ENCODE data around the gene MIEN1.

The MIEN1 gene

GRCh38 chr17:39687101-39687545, 43.2 kb downstream of the MIEN1 start:
- ChIA-PET CTCF (interaction anchor here (0.7 to 3.0 kb wide), 4 partner anchors 9 to 65 kb away, joined by 3 to 15 read pairs (median 7); partner anchors contain the start of gene PNMT), POLR2A (no interaction called here)
- TF ChIP-seq, protein P1, sequence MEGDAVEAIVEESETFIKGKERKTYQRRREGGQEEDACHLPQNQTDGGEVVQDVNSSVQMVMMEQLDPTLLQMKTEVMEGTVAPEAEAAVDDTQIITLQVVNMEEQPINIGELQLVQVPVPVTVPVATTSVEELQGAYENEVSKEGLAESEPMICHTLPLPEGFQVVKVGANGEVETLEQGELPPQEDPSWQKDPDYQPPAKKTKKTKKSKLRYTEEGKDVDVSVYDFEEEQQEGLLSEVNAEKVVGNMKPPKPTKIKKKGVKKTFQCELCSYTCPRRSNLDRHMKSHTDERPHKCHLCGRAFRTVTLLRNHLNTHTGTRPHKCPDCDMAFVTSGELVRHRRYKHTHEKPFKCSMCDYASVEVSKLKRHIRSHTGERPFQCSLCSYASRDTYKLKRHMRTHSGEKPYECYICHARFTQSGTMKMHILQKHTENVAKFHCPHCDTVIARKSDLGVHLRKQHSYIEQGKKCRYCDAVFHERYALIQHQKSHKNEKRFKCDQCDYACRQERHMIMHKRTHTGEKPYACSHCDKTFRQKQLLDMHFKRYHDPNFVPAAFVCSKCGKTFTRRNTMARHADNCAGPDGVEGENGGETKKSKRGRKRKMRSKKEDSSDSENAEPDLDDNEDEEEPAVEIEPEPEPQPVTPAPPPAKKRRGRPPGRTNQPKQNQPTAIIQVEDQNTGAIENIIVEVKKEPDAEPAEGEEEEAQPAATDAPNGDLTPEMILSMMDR (IDR thresholded peaks at IDR 0.05; ENCODE audit: control extremely low read depth, extremely low read depth, low read depth, missing control alignments): no peak
- DNase-seq (ENCODE audit: extremely low spot score): no peak

DNA sequence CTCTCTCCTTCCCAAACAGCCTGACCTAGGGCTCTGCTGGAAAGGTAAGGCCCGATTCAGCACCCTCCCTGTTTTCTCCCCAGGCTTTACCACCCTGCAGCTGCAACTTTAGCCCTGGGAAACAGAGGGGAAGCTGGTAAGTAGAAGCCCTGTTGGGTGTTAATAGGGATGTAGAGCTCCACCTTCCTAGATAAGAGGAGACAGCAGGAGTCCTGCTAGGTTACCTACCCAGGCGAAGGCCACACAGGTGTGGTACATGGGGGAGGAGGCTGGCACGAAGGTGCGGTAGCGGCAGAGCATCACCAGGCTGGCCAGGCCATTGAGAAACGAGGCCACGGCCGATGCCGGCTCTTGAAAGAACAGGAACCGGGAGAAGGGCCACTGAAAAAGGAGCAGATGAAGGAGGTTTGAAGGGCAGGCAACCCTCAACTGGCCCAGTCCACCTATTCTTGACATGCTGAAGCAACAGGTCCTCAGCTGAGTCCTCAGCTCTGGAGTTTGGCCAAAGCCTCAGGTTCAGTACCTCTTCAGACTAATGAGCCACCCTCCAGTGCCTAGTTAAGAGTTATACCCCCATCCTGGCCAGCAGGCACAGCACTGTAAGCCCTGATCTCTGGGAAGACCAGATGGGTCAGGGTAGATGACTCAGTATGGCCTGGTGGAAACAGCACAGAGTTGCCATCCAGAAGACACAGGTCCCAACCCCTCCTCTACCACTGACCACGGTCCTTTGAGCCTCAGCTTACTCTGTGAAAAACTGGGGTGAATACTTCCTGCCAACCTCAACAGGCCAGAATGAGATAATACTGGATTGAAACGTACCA, 45.8 kb downstream of the MIEN1 start:
- ChIA-PET POLR2A (no interaction called here), CTCF (interaction anchor here (1.2 to 1.5 kb wide), 2 partner anchors 11 to 14 kb away, joined by 4 to 5 read pairs; no protein-coding TSS in a partner anchor)
- DNase-seq (ENCODE audit: extremely low spot score): no peak
- TF ChIP-seq, protein P1 (IDR thresholded peaks at IDR 0.05; ENCODE audit: control extremely low read depth, extremely low read depth, low read depth, missing control alignments): no peak

GRCh38 chr17:39683295-39683939, 46.9 kb downstream of the MIEN1 start:
- POLR2A ChIA-PET: no interaction called here
- TF ChIP-seq, protein P1 (IDR thresholded peaks at IDR 0.05; ENCODE audit: control extremely low read depth, extremely low read depth, low read depth, missing control alignments): no peak
- CTCF ChIA-PET: interaction anchor here (1.0 to 1.5 kb wide), 2 partner anchors 12 to 29 kb away, joined by 4 to 5 read pairs; no protein-coding TSS in a partner anchor
- no peak for DNase-seq (ENCODE audit: extremely low spot score)

DNA sequence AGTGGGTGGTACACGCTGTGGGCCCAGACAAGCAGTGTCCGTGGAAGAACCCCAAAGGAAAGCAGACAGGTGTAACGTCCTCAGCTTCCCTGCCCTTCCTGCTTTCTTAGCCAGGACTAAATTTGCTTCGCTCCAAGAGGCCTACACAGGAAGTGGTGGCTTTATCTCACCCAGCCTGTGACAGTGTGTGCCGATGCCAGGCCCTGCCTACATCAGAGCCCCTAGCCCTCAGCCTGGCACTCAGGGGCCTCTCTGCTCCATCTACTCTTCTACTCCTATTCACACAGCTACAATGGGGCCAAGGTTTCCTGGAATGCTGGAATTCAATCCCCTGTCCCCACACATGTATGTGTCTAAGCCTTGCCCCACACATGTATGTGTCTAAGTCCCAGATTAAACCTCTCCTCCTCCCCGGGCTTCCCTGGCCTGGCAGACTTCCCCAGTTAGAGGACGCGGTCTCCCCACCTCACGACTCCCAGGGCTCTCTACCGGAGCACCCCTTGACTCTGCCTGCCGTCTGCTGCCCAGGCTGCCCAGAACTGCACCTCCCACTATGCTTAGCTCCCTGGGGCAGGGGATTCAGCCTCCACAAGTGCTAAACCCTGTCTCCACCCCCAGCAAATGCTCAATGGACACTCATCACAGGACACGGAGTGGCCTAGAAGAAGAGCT, 50.7 kb downstream of the MIEN1 start:
- ChIA-PET POLR2A (interaction anchor here (0.8 kb wide), 1 partner anchor 9 kb away, joined by 3 read pairs; no protein-coding TSS in a partner anchor), CTCF (interaction anchor here (0.8 to 21.1 kb wide), 10 partner anchors 10 to 395 kb away, joined by 3 to 180 read pairs (median 9); partner anchors contain the start of genes MIEN1, PNMT and TCAP)
- DNase-seq (ENCODE audit: extremely low spot score): no peak
- TF ChIP-seq, protein P1 (IDR thresholded peaks at IDR 0.05; ENCODE audit: control extremely low read depth, extremely low read depth, low read depth, missing control alignments): no peak

All from GM10248 (cell line).